Mesenchymal stem cell (in vitro differentiated cells and primary cell): ENCODE measurements around the gene NTN4.
"Not testable (repeated sequence)": the region's sequence is repeated elsewhere in the genome, so short reads cannot be mapped to it uniquely, and the experiment has no call there.

Source experiments
- DNase-seq: peaks from one replicate; pipeline ENCODE4 v3.0.0-alpha.2; 2013
- H2AFZ ChIP-seq: one replicate; pipeline ENCODE4 v1.6.1; 2013; ENCODE audit warnings: low read depth, mild to moderate bottlenecking, control low read depth, inconsistent platforms, low read length, moderate library complexity
- H2AK5ac ChIP-seq: 2 replicates; pipeline ENCODE4 v1.6.1; 2013; ENCODE audit warnings: low read length, moderate library complexity, mild to moderate bottlenecking, inconsistent platforms; ENCODE audit not compliant: severe bottlenecking
- H2BK120ac ChIP-seq: one replicate; pipeline ENCODE4 v1.6.1; 2013; ENCODE audit warnings: low read depth, mild to moderate bottlenecking, inconsistent platforms, low read length, moderate library complexity
- H2BK12ac ChIP-seq, 2 experiments: one replicate each; pipeline ENCODE4 v1.6.1; 2013; ENCODE audit warnings: inconsistent platforms in 2 of 2, low read length in 2 of 2, mild to moderate bottlenecking in 2 of 2, moderate library complexity in 2 of 2, control low read depth in 1 of 2
- H2BK15ac ChIP-seq: one replicate; pipeline ENCODE4 v1.6.1; 2013; ENCODE audit warnings: mild to moderate bottlenecking, low read depth, inconsistent platforms; ENCODE audit not compliant: poor library complexity, severe bottlenecking
- H2BK5ac ChIP-seq: 2 replicates; pipeline ENCODE4 v1.6.1; 2013; ENCODE audit warnings: low read depth, mild to moderate bottlenecking, low read length, control low read depth, inconsistent platforms; ENCODE audit not compliant: poor library complexity, severe bottlenecking
- H3K14ac ChIP-seq, 2 experiments: one replicate each; pipeline ENCODE4 v1.6.1; 2013; ENCODE audit warnings: inconsistent platforms in 2 of 2, low read length in 2 of 2, control low read depth in 1 of 2, mild to moderate bottlenecking in 1 of 2, moderate library complexity in 1 of 2
- H3K18ac ChIP-seq, 2 experiments: one replicate each; pipeline ENCODE4 v1.6.1; 2013; ENCODE audit warnings: inconsistent platforms in 2 of 2, low read length in 2 of 2, control low read depth in 1 of 2, low read depth in 1 of 2, mild to moderate bottlenecking in 1 of 2
- H3K23ac ChIP-seq, 2 experiments: one replicate each; pipeline ENCODE4 v1.6.1; 2013; ENCODE audit warnings: inconsistent platforms in 2 of 2, low read length in 2 of 2, mild to moderate bottlenecking in 2 of 2, moderate library complexity in 2 of 2, control low read depth in 1 of 2
- H3K27ac ChIP-seq: 2 replicates; pipeline ENCODE4 v1.5.1; 2013; ENCODE audit warnings: mild to moderate bottlenecking, moderate library complexity, low read length, control low read depth, inconsistent platforms; ENCODE audit not compliant: poor library complexity, severe bottlenecking
- H3K27me3 ChIP-seq, 2 experiments: 2 replicates each; pipeline versions ENCODE4 v1.6.1 to v1.7.0; 2013; ENCODE audit warnings: low read length in 2 of 2, mild to moderate bottlenecking in 2 of 2, moderate library complexity in 2 of 2, control low read depth in 1 of 2, inconsistent platforms in 1 of 2; ENCODE audit not compliant: control insufficient read depth in 1 of 2, insufficient read depth in 1 of 2
- H3K36me3 ChIP-seq, 2 experiments: 2 replicates each; pipeline versions ENCODE4 v1.6.1 to v1.7.0; 2013; ENCODE audit warnings: low read length in 2 of 2, control low read depth in 1 of 2, inconsistent platforms in 1 of 2, low read depth in 1 of 2, mild to moderate bottlenecking in 1 of 2; ENCODE audit not compliant: insufficient read depth in 2 of 2, control insufficient read depth in 1 of 2
- H3K4ac ChIP-seq, 2 experiments: one replicate each; pipeline ENCODE4 v1.6.1; 2013; ENCODE audit warnings: inconsistent platforms in 2 of 2, low read length in 2 of 2, mild to moderate bottlenecking in 2 of 2, moderate library complexity in 2 of 2, control low read depth in 1 of 2, low read depth in 1 of 2
- H3K4me1 ChIP-seq: 2 replicates; pipeline ENCODE4 v1.6.1; 2013; ENCODE audit warnings: low read depth, low read length, control low read depth; ENCODE audit not compliant: control insufficient read depth, insufficient read depth
- H3K4me2 ChIP-seq: 2 replicates; pipeline ENCODE4 v1.6.1; 2013; ENCODE audit warnings: low read length, mild to moderate bottlenecking, inconsistent platforms; ENCODE audit not compliant: poor library complexity, severe bottlenecking
- H3K4me3 ChIP-seq, 2 experiments: 2 replicates each; pipeline versions ENCODE4 v1.5.1 to v1.7.0; 2013; ENCODE audit warnings: low read length in 2 of 2, mild to moderate bottlenecking in 2 of 2, control low read depth in 1 of 2, low read depth in 1 of 2; ENCODE audit not compliant: insufficient read depth in 1 of 2
- H3K79me1 ChIP-seq: replicated peaks from 2 replicates; pipeline ENCODE4 v1.6.1; 2013; ENCODE audit warnings: mild to moderate bottlenecking, control low read depth, low read length, inconsistent platforms; ENCODE audit not compliant: poor library complexity, severe bottlenecking
- H3K9ac ChIP-seq: 2 replicates; pipeline ENCODE4 v1.7.0; 2013; ENCODE audit warnings: mild to moderate bottlenecking, low read length, moderate library complexity
- H3K9me3 ChIP-seq: 2 replicates; pipeline ENCODE4 v1.7.0; 2013; ENCODE audit warnings: mild to moderate bottlenecking, low read length; ENCODE audit not compliant: control insufficient read depth
- H4K8ac ChIP-seq: one replicate; pipeline ENCODE4 v1.6.1; 2013; ENCODE audit warnings: inconsistent platforms, mild to moderate bottlenecking, low read length, moderate library complexity
- H4K91ac ChIP-seq: one replicate; pipeline ENCODE4 v1.6.1; 2013; ENCODE audit warnings: mild to moderate bottlenecking, low read length, inconsistent platforms
- WGBS: methylation state at CpG from one replicate; pipeline ENCODE4 v1.1.7; 2013; ENCODE audit warnings: mixed read lengths; 5-methylcytosine and 5-hydroxymethylcytosine counted together

NTN4 gene

GRCh38 chr12:95755261-95755865 is 35.2 kb downstream of the NTN4 start:
- 72% methylated on average over 4 of the region's 6 CpGs for WGBS
- no peak overlapping the region for H2AFZ ChIP-seq
- no peak overlapping the region for H3K4me2 ChIP-seq
- H3K36me3 ChIP-seq = peaks cover 0 to 2% of the 10 kb centered on the region in 2 experiments
- H4K8ac ChIP-seq = no peak overlapping the region
- no peaks in the 10 kb centered on the region for H3K4me1 ChIP-seq
- H3K9me3 ChIP-seq = peaks cover 12% of the 10 kb centered on the region
- no peak for DNase-seq
- no peak overlapping the region for H3K14ac ChIP-seq
- no peak overlapping the region for H3K9ac ChIP-seq
- no peak overlapping the region for H2BK15ac ChIP-seq
- H3K27me3 ChIP-seq = no peaks in the 10 kb centered on the region
- no peak overlapping the region for H3K18ac ChIP-seq
- no peak overlapping the region for H3K27ac ChIP-seq
- H3K4ac ChIP-seq = no peak overlapping the region
- peaks cover 7% of the 10 kb centered on the region for H3K79me1 ChIP-seq
- H3K23ac ChIP-seq = no peak overlapping the region
- H2BK120ac ChIP-seq = no peak overlapping the region
- H4K91ac ChIP-seq = no peak overlapping the region
- H2BK12ac ChIP-seq = no peak overlapping the region
- H2BK5ac ChIP-seq = no peak overlapping the region
- no peak overlapping the region for H3K4me3 ChIP-seq
- no peak overlapping the region for H2AK5ac ChIP-seq

- not testable (repeated sequence) for H2AFZ ChIP-seq, H3K36me3 ChIP-seq, H3K4ac ChIP-seq, H3K23ac ChIP-seq, H3K18ac ChIP-seq, H2BK12ac ChIP-seq, H2AK5ac ChIP-seq, DNase-seq, H3K9ac ChIP-seq, H3K4me1 ChIP-seq, H4K91ac ChIP-seq, H3K79me1 ChIP-seq, H4K8ac ChIP-seq, H2BK5ac ChIP-seq, H3K14ac ChIP-seq, H3K27me3 ChIP-seq, H3K9me3 ChIP-seq, H3K27ac ChIP-seq, H3K4me2 ChIP-seq, H3K4me3 ChIP-seq, H2BK15ac ChIP-seq, H2BK120ac ChIP-seq
- WGBS = 42% methylated on average over 7 of the region's 8 CpGs
These were observed 44.5 kb downstream of the NTN4 start for GRCh38 chr12:95746062-95746461.

GRCh38 chr12:95742586-95742985 is 48.0 kb downstream of the NTN4 start:
- no peak overlapping the region for H3K4ac ChIP-seq
- no peak overlapping the region for H3K9ac ChIP-seq
- no peak overlapping the region for H3K4me3 ChIP-seq
- H3K27me3 ChIP-seq = peaks cover 0 to 3% of the 10 kb centered on the region in 2 experiments
- no peak overlapping the region for H2AK5ac ChIP-seq
- no peak for DNase-seq
- H2AFZ ChIP-seq = no peak overlapping the region
- H3K18ac ChIP-seq = no peak overlapping the region
- H3K27ac ChIP-seq = no peak overlapping the region
- H3K36me3 ChIP-seq = peaks cover 0 to 7% of the 10 kb centered on the region in 2 experiments
- no peak overlapping the region for H4K91ac ChIP-seq
- H4K8ac ChIP-seq = no peak overlapping the region
- no peaks in the 10 kb centered on the region for H3K4me1 ChIP-seq
- H3K9me3 ChIP-seq = peaks cover 9% of the 10 kb centered on the region
- H2BK15ac ChIP-seq = no peak overlapping the region
- H2BK120ac ChIP-seq = no peak overlapping the region
- H3K79me1 ChIP-seq = peaks cover 7% of the 10 kb centered on the region
- H2BK12ac ChIP-seq = no peak overlapping the region
- no peak overlapping the region for H3K14ac ChIP-seq
- H3K23ac ChIP-seq = no peak overlapping the region
- H3K4me2 ChIP-seq = no peak overlapping the region
- 95% methylated on average over 2 of the region's 4 CpGs for WGBS
- H2BK5ac ChIP-seq = no peak overlapping the region

- Histone ChIP-seq H3K27ac (no peak overlapping the region), H2BK5ac (no peak overlapping the region), H3K9me3 (peaks cover 9% of the 10 kb centered on the region), H2BK120ac (no peak overlapping the region), H3K4me1 (no peaks in the 10 kb centered on the region), H3K23ac (no peak overlapping the region), H2BK15ac (no peak overlapping the region), H2BK12ac (no peak overlapping the region), H3K9ac (no peak overlapping the region), H3K36me3 (peaks cover 0 to 7% of the 10 kb centered on the region in 2 experiments), H3K4me3 (no peak overlapping the region), H4K8ac (no peak overlapping the region), H3K27me3 (peaks cover 0 to 3% of the 10 kb centered on the region in 2 experiments), H3K4ac (no peak overlapping the region), H3K4me2 (no peak overlapping the region), H2AK5ac (no peak overlapping the region), H2AFZ (no peak overlapping the region), H3K79me1 (peaks cover 7% of the 10 kb centered on the region), H3K14ac (no peak overlapping the region), H3K18ac (no peak overlapping the region), H4K91ac (no peak overlapping the region)
- WGBS = no CpG with 5 or more reads among the region's 3 CpGs
- DNase-seq = no peak
These were observed 48.9 kb downstream of the NTN4 start for GRCh38 chr12:95741635-95742034.
